HG03378 (cell line): Measurements from ENCODE around the gene ANAPC2.

Source experiments
- ATAC-seq: cut with Tn5 transposase; IDR thresholded peaks from one replicate; pipeline ENCODE4 v1.9.1; 2021; ENCODE audit warnings: mild to moderate bottlenecking, moderate library complexity; ENCODE audit not compliant: unreplicated experiment

ANAPC2 gene

GRCh38 chr9:137188490-137189296 is at the start of gene ANAPC2, which contains the start of gene SSNA1:
Gene ANAPC2, minus strand, starts transcription at chr9:137188560. Its CDS starts 28 bp downstream, at chr9:137188532.
Gene SSNA1, plus strand, starts transcription at chr9:137188676. Its CDS starts 51 bp downstream, at chr9:137188727.
- ATAC-seq = peak; percentile 74

GRCh38 chr9:137236936-137237421 is 48.6 kb upstream of the ANAPC2 start:
- ATAC-seq = no peak

- no peak for ATAC-seq
Observed at GRCh38 chr9:137236238-137236935, 48.0 kb upstream of the ANAPC2 start.

- ATAC-seq = no peak
Observed at GRCh38 chr9:137235424-137236237, 47.3 kb upstream of the ANAPC2 start.

GRCh38 chr9:137234758-137235423 is 46.5 kb upstream of the ANAPC2 start:
- ATAC-seq = no peak

GRCh38 chr9:137234055-137234697 is 45.8 kb upstream of the ANAPC2 start:
- ATAC-seq = no peak

- no peak for ATAC-seq
Observed at GRCh38 chr9:137233143-137233980, 45.0 kb upstream of the ANAPC2 start.

GRCh38 chr9:137232510-137232909 is 44.1 kb upstream of the ANAPC2 start:
- ATAC-seq = no peak

- no peak for ATAC-seq
Observed at GRCh38 chr9:137232101-137232500, 43.7 kb upstream of the ANAPC2 start.

- ATAC-seq = no peak
Observed at GRCh38 chr9:137231372-137232039, 43.1 kb upstream of the ANAPC2 start.

- ATAC-seq = no peak
Observed at GRCh38 chr9:137230705-137231371, 42.5 kb upstream of the ANAPC2 start, which contains the start of gene SLC34A3. Gene SLC34A3, plus strand, starts transcription at chr9:137230901. Its CDS starts 802 bp downstream, at chr9:137231703.

- no peak for ATAC-seq
Observed at GRCh38 chr9:137229903-137230704, 41.7 kb upstream of the ANAPC2 start.

GRCh38 chr9:137228968-137229896 is 40.9 kb upstream of the ANAPC2 start:
- no peak for ATAC-seq

- ATAC-seq = no peak
Observed at GRCh38 chr9:137228506-137228967, 40.2 kb upstream of the ANAPC2 start.

- no peak for ATAC-seq
Observed at GRCh38 chr9:137227853-137228505, 39.6 kb upstream of the ANAPC2 start.
